H9 (cell line): Measurements from ENCODE around the gene CLCNKA. TPM values are rescaled to one million over a fixed set of nuclear protein-coding genes. Genes with fewer than 3 reads are reported as not detected.

Source experiments
- DNase-seq: peaks from one replicate; pipeline ENCODE4 v3.0.0-alpha.2; 2017
- H2AFZ ChIP-seq: one replicate; pipeline ENCODE4 v1.6.1; 2013; ENCODE audit warnings: mild to moderate bottlenecking, low read length, control low read depth, moderate library complexity
- H2AK5ac ChIP-seq: 2 replicates; pipeline ENCODE4 v1.6.1; 2013; ENCODE audit warnings: low read length, control low read depth, mixed read lengths; ENCODE audit not compliant: insufficient read length
- H2BK120ac ChIP-seq: one replicate; pipeline ENCODE4 v1.6.1; 2013; ENCODE audit warnings: low read depth, mild to moderate bottlenecking, low read length, control low read depth, inconsistent platforms; ENCODE audit not compliant: poor library complexity, severe bottlenecking
- H2BK12ac ChIP-seq: 2 replicates; pipeline ENCODE4 v1.6.1; 2013; ENCODE audit warnings: low read length, control low read depth, mixed read lengths, low read depth; ENCODE audit not compliant: insufficient read length
- H2BK15ac ChIP-seq: 2 replicates; pipeline ENCODE4 v1.6.1; 2013; ENCODE audit warnings: low read depth, low read length, control low read depth
- H2BK20ac ChIP-seq: one replicate; pipeline ENCODE4 v1.6.1; 2013; ENCODE audit warnings: low read depth, mild to moderate bottlenecking, low read length, control low read depth, inconsistent platforms; ENCODE audit not compliant: poor library complexity, severe bottlenecking
- H2BK5ac ChIP-seq: 2 replicates; pipeline ENCODE4 v1.6.1; 2013; ENCODE audit warnings: low read length, control low read depth, mixed read lengths; ENCODE audit not compliant: insufficient read length
- H3K14ac ChIP-seq: 2 replicates; pipeline ENCODE4 v1.6.1; 2013; ENCODE audit warnings: low read length, control low read depth; ENCODE audit not compliant: insufficient read depth
- H3K18ac ChIP-seq: 2 replicates; pipeline ENCODE4 v1.6.1; 2013; ENCODE audit warnings: low read depth, mild to moderate bottlenecking, mixed read lengths, low read length, control low read depth; ENCODE audit not compliant: insufficient read length
- H3K23ac ChIP-seq: 2 replicates; pipeline ENCODE4 v1.6.1; 2013; ENCODE audit warnings: low read length, control low read depth, mixed read lengths, low read depth; ENCODE audit not compliant: insufficient read length
- H3K23me2 ChIP-seq: 2 replicates; pipeline ENCODE4 v1.6.1; 2013; ENCODE audit warnings: low read depth, mild to moderate bottlenecking, mixed read lengths, low read length, control low read depth; ENCODE audit not compliant: insufficient read length, poor library complexity, severe bottlenecking
- H3K27ac ChIP-seq: 2 replicates; pipeline ENCODE4 v1.5.1; 2013; ENCODE audit warnings: low read length, control low read depth, mixed read lengths, low read depth; ENCODE audit not compliant: insufficient read length
- H3K27me3 ChIP-seq: 2 replicates; pipeline ENCODE4 v1.6.1; 2013; ENCODE audit warnings: low read length, control low read depth, inconsistent platforms; ENCODE audit not compliant: insufficient read depth
- H3K4ac ChIP-seq: 2 replicates; pipeline ENCODE4 v1.6.1; 2013; ENCODE audit warnings: low read depth, mild to moderate bottlenecking, control low read depth, inconsistent platforms, low read length, moderate library complexity
- H3K4me1 ChIP-seq: 2 replicates; pipeline ENCODE4 v1.6.1; 2013; ENCODE audit warnings: low read length, control low read depth, inconsistent platforms; ENCODE audit not compliant: insufficient read depth
- H3K4me2 ChIP-seq: 2 replicates; pipeline ENCODE4 v1.6.1; 2013; ENCODE audit warnings: low read length, control low read depth, mixed read lengths; ENCODE audit not compliant: insufficient read length, insufficient read depth
- H3K56ac ChIP-seq: 2 replicates; pipeline ENCODE4 v1.6.1; 2013; ENCODE audit warnings: low read depth, mild to moderate bottlenecking, mixed read lengths, low read length, control low read depth; ENCODE audit not compliant: insufficient read length
- H3K79me1 ChIP-seq: 2 replicates; pipeline ENCODE4 v1.6.1; 2013; ENCODE audit warnings: low read depth, mild to moderate bottlenecking, moderate library complexity, low read length, control low read depth, inconsistent platforms; ENCODE audit not compliant: insufficient read depth, poor library complexity, severe bottlenecking
- H3K79me2 ChIP-seq: 2 replicates; pipeline ENCODE4 v1.6.1; 2013; ENCODE audit warnings: low read length, control low read depth, inconsistent platforms; ENCODE audit not compliant: insufficient read depth
- H3K9ac ChIP-seq: 2 replicates; pipeline ENCODE4 v1.6.1; 2013; ENCODE audit warnings: low read length, control low read depth, mixed read lengths; ENCODE audit not compliant: insufficient read length; ENCODE audit errors: extremely low read depth
- H3K9me3 ChIP-seq: one replicate; pipeline ENCODE4 v1.6.1; 2013; ENCODE audit warnings: low read depth, low read length, inconsistent platforms; ENCODE audit not compliant: control insufficient read depth
- H3T11ph ChIP-seq: one replicate; pipeline ENCODE4 v1.6.1; 2013; ENCODE audit warnings: mild to moderate bottlenecking, low read length, control low read depth, inconsistent platforms
- H4K20me1 ChIP-seq: one replicate; pipeline ENCODE4 v1.6.1; 2013; ENCODE audit not compliant: control insufficient read depth, insufficient read length, insufficient read depth
- H4K5ac ChIP-seq: 2 replicates; pipeline ENCODE4 v1.6.1; 2013; ENCODE audit warnings: low read depth, mild to moderate bottlenecking, mixed read lengths, low read length, control low read depth; ENCODE audit not compliant: insufficient read length
- H4K8ac ChIP-seq: replicated peaks from 2 replicates; pipeline ENCODE4 v1.6.1; 2013; ENCODE audit warnings: low read length, control low read depth, mixed read lengths, low read depth; ENCODE audit not compliant: insufficient read length
- H4K91ac ChIP-seq: 2 replicates; pipeline ENCODE4 v1.6.1; 2013; ENCODE audit warnings: low read depth, mild to moderate bottlenecking, moderate library complexity, mixed read lengths, low read length, control low read depth; ENCODE audit not compliant: insufficient read length
- H3K27ac Mint-ChIP-seq, 3 experiments: 2 replicates in 2 of 3; 3 replicates in 1 of 3; pipeline ENCODE4 v1.8.0; 2020 to 2021; ENCODE audit warnings: mixed read lengths in 3 of 3, mild to moderate bottlenecking in 1 of 3, moderate library complexity in 1 of 3
- H3K27me3 Mint-ChIP-seq: 2 replicates; pipeline ENCODE4 v1.8.0; 2021; ENCODE audit warnings: low read depth, mild to moderate bottlenecking, moderate library complexity, mixed read lengths
- H3K36me3 Mint-ChIP-seq, 3 experiments: 2 replicates in 2 of 3; 3 replicates in 1 of 3; pipeline ENCODE4 v1.8.0; 2020 to 2021; ENCODE audit warnings: low read depth in 3 of 3, mixed read lengths in 3 of 3; ENCODE audit not compliant: insufficient read depth in 1 of 3
- H3K4me1 Mint-ChIP-seq, 2 experiments: 2 replicates each; pipeline ENCODE4 v1.8.0; 2020; ENCODE audit warnings: mixed read lengths in 2 of 2
- H3K4me3 Mint-ChIP-seq, 2 experiments: 2 replicates in 1 of 2; 3 replicates in 1 of 2; pipeline ENCODE4 v1.8.0; 2020 to 2021; ENCODE audit warnings: mild to moderate bottlenecking in 2 of 2, mixed read lengths in 2 of 2, moderate library complexity in 1 of 2
- H3K9me3 Mint-ChIP-seq, 2 experiments: 2 replicates in 1 of 2; 3 replicates in 1 of 2; pipeline ENCODE4 v1.8.0; 2020; ENCODE audit warnings: mild to moderate bottlenecking in 2 of 2, mixed read lengths in 2 of 2, moderate library complexity in 1 of 2
- CTCF ChIP-seq: fragments of 200-600 bp; sonication (generic); conservative IDR thresholded peaks from 3 replicates; pipeline ENCODE4 v1.8.0; 2021; ENCODE audit warnings: antibody characterized with exemption, mild to moderate bottlenecking
- WGBS: extraction: QIAGEN DNeasy Blood & Tissue Kit; methylation state at CpG from one replicate; pipeline ENCODE4 v1.1.7; 2013; ENCODE audit warnings: missing lambda C conversion rate, low lambda C conversion rate, mixed read lengths; ENCODE audit not compliant: insufficient read length; ENCODE audit errors: extremely low coverage; 5-methylcytosine and 5-hydroxymethylcytosine counted together
- total RNA-seq: library from RNA; stranded (reverse); gene quantifications from 2 replicates; pipeline ENCODE4 v1.2.1, GENCODE V29; 2021

The CLCNKA gene
- total RNA-seq, 1 experiment from 2014 or later = 0.98 TPM

GRCh38 chr1:16015491-16015890, 6.3 kb upstream of the CLCNKA start:
- Histone ChIP-seq H3K4me1 (peaks cover 8% of the 10 kb centered on the region; the same call in 1 of the 2 replicates), H3K9me3 (no peaks in the 10 kb centered on the region), H2AFZ (no peak overlapping the region), H3K18ac (no peak overlapping the region), H2AK5ac (no peak overlapping the region), H2BK120ac (no peak overlapping the region), H3K14ac (peak overlapping the region; percentile 51; the same call in 1 of the 2 replicates), H3K56ac (no peak overlapping the region), H2BK15ac (no peak overlapping the region), H4K8ac (no peak overlapping the region), H3K79me2 (no peaks in the 10 kb centered on the region), H4K20me1 (no peaks in the 10 kb centered on the region), H3K23ac (no peak overlapping the region), H4K91ac (no peak overlapping the region), H4K5ac (no peak overlapping the region), H3K23me2 (no peaks in the 10 kb centered on the region), H3K27ac (no peak overlapping the region), H3K9ac (no peak overlapping the region), H2BK5ac (no peak overlapping the region), H3T11ph (no peak overlapping the region), H3K27me3 (no peaks in the 10 kb centered on the region), H3K4ac (no peak overlapping the region), H2BK20ac (no peak overlapping the region), H2BK12ac (no peak overlapping the region), H3K4me2 (no peak overlapping the region), H3K79me1 (no peaks in the 10 kb centered on the region)
- TF ChIP-seq CTCF = no peak
- H3K9me3 Mint-ChIP-seq = no peaks in the 10 kb centered on the region
- 0 out of 5 replicates have a peak overlapping the region, but pooled peaks of 1 of the 2 experiments have one; percentile 21 for H3K4me3 Mint-ChIP-seq
- H3K27ac Mint-ChIP-seq = peak overlapping the region in 1 of 3 experiments; percentile 79; a peak in 1 of 7 replicates
- H3K4me1 Mint-ChIP-seq = peaks cover 30 to 59% of the 10 kb centered on the region in 2 experiments
- no peak for DNase-seq
- H3K36me3 Mint-ChIP-seq = no peaks in the 10 kb centered on the region
- WGBS = no CpG with 5 or more reads among the region's 25 CpGs
- H3K27me3 Mint-ChIP-seq = peaks cover 12% of the 10 kb centered on the region
